Measurements from ENCODE around the gene SUN1. TPM values are rescaled to one million over a fixed set of nuclear protein-coding genes. Genes with fewer than 3 reads are reported as not detected.

Gene SUN1
- polyA plus RNA-seq, 4 donors = 128 to 160 (median 137) TPM

GRCh38 chr7:886626-887487 is 54.6 kb downstream of the SUN1 start:
- DNase-seq (ENCODE audit: low read depth in 4 of 4, low spot score in 3 of 4) = no peak

- DNase-seq (ENCODE audit: low read depth in 4 of 4, low spot score in 3 of 4) = no peak
These were observed 55.2 kb downstream of the SUN1 start for GRCh38 chr7:887488-887820.

- no peak for DNase-seq (ENCODE audit: low read depth in 4 of 4, low spot score in 3 of 4)
These were observed 56.1 kb downstream of the SUN1 start for GRCh38 chr7:888081-889024.

GRCh38 chr7:889025-889390 is 56.7 kb downstream of the SUN1 start:
- DNase-seq (ENCODE audit: low read depth in 4 of 4, low spot score in 3 of 4) = no peak

GRCh38 chr7:889391-889790 is 57.1 kb downstream of the SUN1 start:
- DNase-seq (ENCODE audit: low read depth in 4 of 4, low spot score in 3 of 4) = no peak

- no peak for DNase-seq (ENCODE audit: low read depth in 4 of 4, low spot score in 3 of 4)
These were observed 58.6 kb downstream of the SUN1 start for GRCh38 chr7:890868-891267.

GRCh38 chr7:891291-891690 is 59.0 kb downstream of the SUN1 start:
- no peak for DNase-seq (ENCODE audit: low read depth in 4 of 4, low spot score in 3 of 4)

DNA sequence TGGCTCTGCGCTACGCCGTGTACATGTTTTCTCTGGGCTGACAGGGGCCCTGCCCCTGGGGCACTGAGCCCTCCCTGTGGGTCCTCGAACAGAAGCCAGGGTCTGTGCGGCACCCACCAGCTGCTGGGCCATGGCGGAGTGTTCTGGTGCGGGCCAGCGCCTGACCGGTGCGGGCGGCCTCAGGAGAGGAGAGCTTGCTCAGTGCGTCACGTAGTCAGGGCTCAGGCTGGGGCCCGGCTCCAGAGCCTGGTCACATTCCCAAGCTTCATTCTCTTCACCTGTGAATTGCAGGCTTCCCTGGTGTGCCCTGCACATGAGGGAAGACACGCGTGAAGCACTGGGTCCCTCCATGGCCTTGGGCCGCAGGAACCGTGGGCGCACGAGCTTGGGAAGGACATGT is 59.5 kb downstream of the SUN1 start:
- DNase-seq (ENCODE audit: low read depth in 4 of 4, low spot score in 3 of 4) = no peak

DNA sequence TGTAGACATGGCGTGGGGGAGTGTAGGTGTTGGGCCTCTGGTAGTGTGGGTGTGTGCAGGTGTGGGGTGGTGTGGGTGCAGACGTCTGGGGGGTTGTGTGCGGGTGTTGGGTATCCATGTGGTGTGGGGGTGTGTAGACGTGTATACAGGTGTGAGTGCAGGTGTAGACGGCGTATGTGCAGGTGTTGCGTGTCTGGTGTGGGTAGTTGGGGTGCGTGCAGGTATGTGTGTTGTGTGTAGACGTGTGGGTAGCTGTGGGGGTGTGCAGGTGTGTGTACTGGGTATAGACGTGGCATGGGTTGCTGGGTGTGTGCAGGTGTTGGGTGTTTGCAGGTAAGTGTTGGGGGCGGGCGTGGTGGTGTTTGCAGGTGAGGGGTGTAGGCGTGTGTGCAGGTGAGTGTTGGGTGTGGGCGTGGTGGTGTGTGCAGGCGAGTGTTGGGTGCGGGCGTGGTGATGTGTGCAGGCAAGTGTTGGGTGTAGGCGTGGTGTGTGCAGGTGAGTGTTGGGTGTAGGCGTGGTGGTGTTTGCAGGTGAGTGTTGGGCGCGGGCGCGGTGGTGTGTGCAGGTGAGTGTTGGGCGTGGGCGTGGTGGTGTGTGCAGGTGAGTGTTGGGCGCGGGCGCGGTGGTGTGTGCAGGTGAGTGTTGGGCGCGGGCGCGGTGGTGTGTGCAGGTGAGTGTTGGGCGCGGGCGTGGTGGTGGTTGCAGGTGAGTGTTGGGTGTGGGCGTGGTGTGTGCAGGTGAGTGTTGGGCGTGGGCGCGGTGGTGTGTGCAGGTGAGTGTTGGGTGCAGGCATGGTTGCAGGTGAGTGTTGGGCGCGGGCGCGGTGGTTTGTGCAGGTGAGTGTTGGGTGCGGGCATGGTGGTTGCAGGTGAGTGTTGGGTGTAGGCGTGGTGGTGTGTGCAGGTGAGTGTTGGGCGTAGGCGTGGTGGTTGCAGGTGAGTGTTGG is 60.6 kb downstream of the SUN1 start:
- DNase-seq (ENCODE audit: low read depth in 4 of 4, low spot score in 3 of 4) = no peak

DNA sequence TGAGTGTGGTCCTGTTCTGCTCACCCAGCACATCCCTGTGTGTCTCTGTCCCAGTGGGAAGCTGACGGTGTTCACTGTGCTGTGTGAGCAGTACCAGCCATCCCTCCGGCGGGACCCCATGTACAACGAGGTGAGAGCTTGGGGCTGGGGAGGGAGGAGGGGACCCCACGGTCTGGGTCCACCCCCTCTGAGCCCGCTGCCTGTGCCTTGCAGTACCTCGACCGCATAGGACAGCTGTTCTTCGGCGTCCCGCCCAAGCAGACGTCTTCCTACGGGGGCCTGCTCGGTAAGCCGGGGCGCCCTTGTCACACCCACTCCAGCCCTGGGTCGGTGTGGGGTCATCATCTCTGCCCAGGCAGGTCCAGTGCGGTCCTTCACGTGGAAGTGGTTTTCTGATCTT is 61.4 kb downstream of the SUN1 start:
- no peak for DNase-seq (ENCODE audit: low read depth in 4 of 4, low spot score in 3 of 4)

GRCh38 chr7:894164-894867 is 62.0 kb downstream of the SUN1 start:
- no peak for DNase-seq (ENCODE audit: low read depth in 4 of 4, low spot score in 3 of 4)

GRCh38 chr7:894927-895450 is 62.7 kb downstream of the SUN1 start:
- DNase-seq (ENCODE audit: low read depth in 4 of 4, low spot score in 3 of 4) = no peak

DNA sequence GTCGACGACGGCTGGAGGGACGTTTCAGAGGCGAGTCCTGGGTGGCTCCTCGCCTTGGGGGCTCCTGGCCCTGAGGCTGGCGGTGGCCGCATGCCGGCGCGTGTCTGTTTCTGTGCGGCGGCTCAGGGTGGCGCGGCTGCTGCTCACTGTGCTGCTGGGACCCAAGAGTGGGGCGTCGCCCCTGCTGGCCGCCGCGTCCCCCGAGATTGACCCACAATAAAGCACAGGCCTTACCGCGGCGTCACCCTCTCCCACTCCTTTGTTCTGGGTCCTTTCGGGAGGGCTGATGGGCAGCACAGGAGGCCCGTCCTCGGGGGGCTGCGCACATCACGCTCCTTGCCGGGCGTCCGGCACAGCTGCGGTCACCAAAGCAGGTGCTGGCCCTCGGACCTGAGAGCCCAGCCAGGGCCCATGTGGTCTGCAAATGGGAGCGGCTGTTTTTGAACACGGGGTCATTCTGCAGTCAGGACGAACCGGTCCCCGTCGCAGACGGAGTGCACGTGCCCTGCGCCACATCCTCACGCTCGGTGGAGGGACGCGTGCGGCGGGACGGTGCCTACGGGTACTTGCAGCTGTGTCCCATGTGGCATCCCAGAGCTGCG is 63.3 kb downstream of the SUN1 start:
- DNase-seq (ENCODE audit: low read depth in 4 of 4, low spot score in 3 of 4) = no peak

GRCh38 chr7:896346-897075 is 64.2 kb downstream of the SUN1 start:
- no peak for DNase-seq (ENCODE audit: low read depth in 4 of 4, low spot score in 3 of 4)

GRCh38 chr7:897086-897485 is 64.8 kb downstream of the SUN1 start:
- no peak for DNase-seq (ENCODE audit: low read depth in 4 of 4, low spot score in 3 of 4)

DNA sequence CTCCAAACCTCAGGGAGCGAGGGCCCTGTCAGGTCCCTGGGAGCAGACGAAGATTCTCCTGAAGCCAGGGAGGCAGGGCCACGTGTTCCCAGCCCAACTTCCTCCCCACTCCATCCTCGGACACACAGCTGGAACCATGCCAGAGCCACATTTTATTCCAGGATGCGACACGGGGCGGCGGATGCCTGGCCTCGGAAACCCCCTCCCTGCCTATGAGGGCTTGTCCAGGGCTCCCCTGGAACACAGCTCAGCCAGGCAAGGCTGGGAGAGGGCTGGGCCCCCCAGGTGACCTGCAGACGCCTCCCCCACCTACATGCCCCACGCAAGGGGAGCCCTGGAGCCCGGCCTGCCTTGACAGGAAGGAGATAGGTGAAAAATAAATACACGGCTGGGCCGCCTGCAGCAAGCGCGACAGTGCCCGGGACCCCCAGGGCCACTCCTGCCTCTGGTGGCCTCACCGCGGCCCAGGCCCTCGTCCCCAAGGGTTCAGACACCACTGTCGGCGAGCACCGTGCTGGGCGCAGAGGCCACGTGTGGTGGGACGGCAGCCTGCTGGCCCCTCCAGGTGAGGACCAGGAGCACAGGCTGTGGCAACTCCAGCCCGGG is 65.6 kb downstream of the SUN1 start:
- DNase-seq (ENCODE audit: low read depth in 4 of 4, low spot score in 3 of 4) = no peak

DNA sequence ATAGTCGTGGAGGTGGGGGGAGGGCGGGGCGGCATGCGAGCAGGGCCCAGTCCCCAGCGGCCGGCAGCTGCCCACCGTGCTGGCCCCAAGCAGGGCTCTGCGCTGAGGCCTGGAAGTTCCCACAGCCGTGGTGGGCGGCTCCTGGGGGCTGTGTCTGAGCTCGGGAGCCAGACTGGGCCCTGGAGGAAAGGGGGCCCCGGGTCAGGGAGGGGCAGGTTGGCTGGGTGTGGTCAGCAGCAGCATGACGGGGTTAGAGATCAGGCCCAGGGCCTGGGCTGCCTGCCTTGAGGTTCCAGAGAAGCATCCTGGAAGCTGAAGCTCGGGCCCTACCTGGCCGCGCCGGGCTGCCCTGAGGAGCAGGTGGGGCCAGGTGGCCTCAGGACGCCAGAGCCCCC is 66.2 kb downstream of the SUN1 start:
- DNase-seq (ENCODE audit: low read depth in 4 of 4, low spot score in 3 of 4) = no peak
